Panc1 (cell line): ENCODE results near the gene GON4L. TPM values are rescaled to one million over a fixed set of nuclear protein-coding genes. Genes with fewer than 3 reads are reported as not detected.

Experiments
- ATAC-seq: fragments of 200-7000 bp; cut with Tn5 transposase; 2 replicates; pipeline ENCODE4 v1.9.1; 2020; ENCODE audit warnings: mild to moderate bottlenecking, moderate library complexity
- BruUV-seq: library from RNA; stranded (reverse); fragments of 400-500 nt; replicated peaks from 2 replicates; lab custom pipeline; 2021; lab: Mats Ljungman, UMichigan
- CTCF ChIA-PET: fragments of 300-600 bp; sonication (Branson Sonifier 250); formaldehyde crosslinking; loops from one replicate; lab custom pipeline; 2022; ENCODE audit warnings: antibody characterized with exemption; lab: Charles Lee
- POLR2A ChIA-PET: fragments of 300-600 bp; sonication (Branson Sonifier 250); formaldehyde crosslinking; loops from one replicate; lab custom pipeline; 2022; ENCODE audit warnings: antibody characterized with exemption; lab: Charles Lee
- DNase-seq: peaks from one replicate; pipeline ENCODE4 v3.0.0-alpha.2; 2010; ENCODE audit warnings: low read depth, low spot score
- H3K27ac ChIP-seq: 2 replicates; pipeline ENCODE4 v1.5.1; 2011; ENCODE audit warnings: mild to moderate bottlenecking, low read length, inconsistent platforms
- H3K27me3 ChIP-seq: fragments of 200-500 bp; sonication (Bioruptor generic); 2 replicates; pipeline ENCODE4 v1.6.0; 2014; ENCODE audit warnings: low read length, inconsistent platforms; ENCODE audit not compliant: control insufficient read depth, insufficient read depth
- H3K36me3 ChIP-seq: fragments of 200-500 bp; sonication (Bioruptor generic); 2 replicates; pipeline ENCODE4 v1.5.1; 2014; ENCODE audit warnings: inconsistent platforms, mild to moderate bottlenecking, low read length, moderate library complexity; ENCODE audit not compliant: control insufficient read depth, insufficient read depth
- H3K4me1 ChIP-seq: 2 replicates; pipeline ENCODE4 v1.5.1; 2011; ENCODE audit warnings: inconsistent platforms, mild to moderate bottlenecking, low read length, moderate library complexity; ENCODE audit not compliant: control insufficient read depth, insufficient read depth
- H3K4me3 ChIP-seq, 2 experiments: 2 replicates each; pipeline ENCODE4 v1.5.1; 2011 to 2012; ENCODE audit warnings: low read depth in 2 of 2, low read length in 2 of 2, mild to moderate bottlenecking in 2 of 2, inconsistent platforms in 1 of 2, moderate library complexity in 1 of 2
- H3K9me3 ChIP-seq: fragments of 200-500 bp; sonication (Bioruptor generic); 2 replicates; pipeline ENCODE4 v1.5.1; 2014; ENCODE audit warnings: low read depth, mild to moderate bottlenecking, inconsistent platforms, low read length, moderate library complexity; ENCODE audit not compliant: control insufficient read depth, insufficient read depth
- POLR2AphosphoS5 ChIP-seq: IDR thresholded peaks from 2 replicates; pipeline ENCODE4 v1.6.1; 2012; ENCODE audit warnings: mild to moderate bottlenecking, low read depth, low read length, moderate library complexity
- SIN3A ChIP-seq: IDR thresholded peaks from 2 replicates; pipeline ENCODE4 v1.6.1; 2012; ENCODE audit warnings: low read depth, mild to moderate bottlenecking, low read length, moderate library complexity, borderline replicate concordance; ENCODE audit not compliant: insufficient read depth
- TCF7L2 ChIP-seq: IDR thresholded peaks from 2 replicates; pipeline ENCODE4 v1.6.1; 2011; ENCODE audit warnings: mild to moderate bottlenecking, low read depth, low read length, inconsistent platforms
- in situ Hi-C: cut with HindIII; loops from 2 replicates; pipeline ENCODE4 v1.10.0; 2016; ENCODE audit warnings: low sequenced_read_pairs, low pct_unique_long_range_greater_than_20kb
- intact Hi-C: fragments of 100-400 bp; cut with micrococcal nuclease; formaldehyde crosslinking; loops from one replicate; pipeline ENCODE4 v1.10.0; 2022; ENCODE audit not compliant: unreplicated experiment
- total RNA-seq: library from RNA; stranded (reverse); gene quantifications from one replicate; pipeline ENCODE4 v1.2.1, GENCODE V29; 2021; ENCODE audit not compliant: unreplicated experiment
- TF ChIP-seq, protein P1 (sequence below): fragments of 450-650 bp; IDR thresholded peaks from 2 replicates; pipeline ENCODE4 v1.5.1; 2017; ENCODE audit warnings: mild to moderate bottlenecking
- TF ChIP-seq, protein P2 (sequence below), 2 experiments: IDR thresholded peaks; 2 replicates each; pipeline ENCODE4 v1.6.1; 2011 to 2012; ENCODE audit warnings: low read depth in 2 of 2, control low read depth in 1 of 2, low read length in 1 of 2, mild to moderate bottlenecking in 1 of 2, moderate library complexity in 1 of 2; ENCODE audit not compliant: insufficient read depth in 1 of 2

GON4L gene
- total RNA-seq, 1 experiment from 2014 or later: 47.6 TPM

DNA sequence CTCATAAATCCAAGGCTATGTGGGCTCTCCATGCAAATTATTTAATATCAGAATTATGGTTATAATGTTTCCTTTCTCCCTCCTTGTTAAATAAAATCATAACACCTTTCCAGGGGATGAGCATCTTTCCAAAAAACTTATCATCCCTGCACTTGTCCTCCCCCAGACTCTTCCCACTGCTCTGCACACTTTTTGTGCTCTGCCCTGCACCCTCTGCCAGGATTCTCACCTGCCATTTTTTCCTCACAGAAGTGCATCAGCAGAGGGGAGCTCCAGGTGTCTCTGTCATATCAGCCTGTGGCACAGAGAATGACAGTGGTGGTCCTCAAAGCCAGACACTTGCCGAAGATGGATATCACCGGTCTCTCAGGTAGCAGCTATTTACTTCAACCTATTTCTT is 23.2 kb upstream of the GON4L start:
- H3K9me3 ChIP-seq: no peaks in the 10 kb centered on the region
- CTCF ChIA-PET: no interaction called here
- H3K27ac ChIP-seq: no peak overlapping the region
- intact Hi-C loops: no loop called here
- H3K36me3 ChIP-seq: no peaks in the 10 kb centered on the region
- no peaks in the 10 kb centered on the region for H3K4me1 ChIP-seq
- H3K4me3 ChIP-seq: no peak overlapping the region
- in situ Hi-C loops: no loop called here
- no TSS peak for BruUV-seq
- DNase-seq (no peak), ATAC-seq (no peak)
- POLR2A ChIA-PET: no interaction called here
- TF ChIP-seq POLR2AphosphoS5: no peak
- no peak for TF ChIP-seq SIN3A
- no peak for TF ChIP-seq TCF7L2
- TF ChIP-seq, protein P1, sequence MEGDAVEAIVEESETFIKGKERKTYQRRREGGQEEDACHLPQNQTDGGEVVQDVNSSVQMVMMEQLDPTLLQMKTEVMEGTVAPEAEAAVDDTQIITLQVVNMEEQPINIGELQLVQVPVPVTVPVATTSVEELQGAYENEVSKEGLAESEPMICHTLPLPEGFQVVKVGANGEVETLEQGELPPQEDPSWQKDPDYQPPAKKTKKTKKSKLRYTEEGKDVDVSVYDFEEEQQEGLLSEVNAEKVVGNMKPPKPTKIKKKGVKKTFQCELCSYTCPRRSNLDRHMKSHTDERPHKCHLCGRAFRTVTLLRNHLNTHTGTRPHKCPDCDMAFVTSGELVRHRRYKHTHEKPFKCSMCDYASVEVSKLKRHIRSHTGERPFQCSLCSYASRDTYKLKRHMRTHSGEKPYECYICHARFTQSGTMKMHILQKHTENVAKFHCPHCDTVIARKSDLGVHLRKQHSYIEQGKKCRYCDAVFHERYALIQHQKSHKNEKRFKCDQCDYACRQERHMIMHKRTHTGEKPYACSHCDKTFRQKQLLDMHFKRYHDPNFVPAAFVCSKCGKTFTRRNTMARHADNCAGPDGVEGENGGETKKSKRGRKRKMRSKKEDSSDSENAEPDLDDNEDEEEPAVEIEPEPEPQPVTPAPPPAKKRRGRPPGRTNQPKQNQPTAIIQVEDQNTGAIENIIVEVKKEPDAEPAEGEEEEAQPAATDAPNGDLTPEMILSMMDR: no peak
- TF ChIP-seq, protein P2, sequence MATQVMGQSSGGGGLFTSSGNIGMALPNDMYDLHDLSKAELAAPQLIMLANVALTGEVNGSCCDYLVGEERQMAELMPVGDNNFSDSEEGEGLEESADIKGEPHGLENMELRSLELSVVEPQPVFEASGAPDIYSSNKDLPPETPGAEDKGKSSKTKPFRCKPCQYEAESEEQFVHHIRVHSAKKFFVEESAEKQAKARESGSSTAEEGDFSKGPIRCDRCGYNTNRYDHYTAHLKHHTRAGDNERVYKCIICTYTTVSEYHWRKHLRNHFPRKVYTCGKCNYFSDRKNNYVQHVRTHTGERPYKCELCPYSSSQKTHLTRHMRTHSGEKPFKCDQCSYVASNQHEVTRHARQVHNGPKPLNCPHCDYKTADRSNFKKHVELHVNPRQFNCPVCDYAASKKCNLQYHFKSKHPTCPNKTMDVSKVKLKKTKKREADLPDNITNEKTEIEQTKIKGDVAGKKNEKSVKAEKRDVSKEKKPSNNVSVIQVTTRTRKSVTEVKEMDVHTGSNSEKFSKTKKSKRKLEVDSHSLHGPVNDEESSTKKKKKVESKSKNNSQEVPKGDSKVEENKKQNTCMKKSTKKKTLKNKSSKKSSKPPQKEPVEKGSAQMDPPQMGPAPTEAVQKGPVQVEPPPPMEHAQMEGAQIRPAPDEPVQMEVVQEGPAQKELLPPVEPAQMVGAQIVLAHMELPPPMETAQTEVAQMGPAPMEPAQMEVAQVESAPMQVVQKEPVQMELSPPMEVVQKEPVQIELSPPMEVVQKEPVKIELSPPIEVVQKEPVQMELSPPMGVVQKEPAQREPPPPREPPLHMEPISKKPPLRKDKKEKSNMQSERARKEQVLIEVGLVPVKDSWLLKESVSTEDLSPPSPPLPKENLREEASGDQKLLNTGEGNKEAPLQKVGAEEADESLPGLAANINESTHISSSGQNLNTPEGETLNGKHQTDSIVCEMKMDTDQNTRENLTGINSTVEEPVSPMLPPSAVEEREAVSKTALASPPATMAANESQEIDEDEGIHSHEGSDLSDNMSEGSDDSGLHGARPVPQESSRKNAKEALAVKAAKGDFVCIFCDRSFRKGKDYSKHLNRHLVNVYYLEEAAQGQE (IDR thresholded peaks at IDR 0.05; ENCODE audit: insufficient read depth in 1 of 2, low read depth in 2 of 2, low read length in 1 of 2): no peak
- no peaks in the 10 kb centered on the region for H3K27me3 ChIP-seq

DNA sequence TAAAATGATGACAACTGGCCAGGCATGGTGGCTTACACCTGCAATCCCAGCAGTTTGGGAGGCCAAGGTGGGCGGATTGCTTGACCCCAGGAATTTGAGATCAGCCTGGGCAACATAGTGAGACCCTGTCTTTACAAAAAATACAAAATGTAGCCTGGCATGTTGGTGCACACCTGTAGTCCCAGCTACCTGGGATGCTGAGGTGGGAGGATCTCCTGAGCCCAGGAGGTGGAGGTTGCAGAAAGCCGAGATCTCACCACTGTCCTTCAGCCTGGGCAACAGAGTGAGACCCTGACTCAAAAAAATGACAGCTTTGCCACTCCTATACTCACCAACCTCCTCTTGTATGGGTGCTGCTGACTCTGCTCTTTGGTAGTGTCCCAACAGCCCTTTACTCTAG is 20.9 kb upstream of the GON4L start:
- no peak for ATAC-seq
- Histone ChIP-seq H3K27ac (no peak overlapping the region), H3K4me3 (no peak overlapping the region), H3K27me3 (no peaks in the 10 kb centered on the region), H3K4me1 (no peaks in the 10 kb centered on the region), H3K9me3 (no peaks in the 10 kb centered on the region), H3K36me3 (no peaks in the 10 kb centered on the region)
- ChIA-PET POLR2A (interaction anchor here (0.6 kb wide), 1 partner anchor 26 kb away, joined by 19 read pairs; no protein-coding TSS in a partner anchor), CTCF (interaction anchor here (1.0 kb wide), 1 partner anchor 21 kb away, joined by 5 read pairs; no protein-coding TSS in a partner anchor)
- intact Hi-C loops: no loop called here
- BruUV-seq: no TSS peak
- DNase-seq: no peak
- in situ Hi-C loops: no loop called here
- TF ChIP-seq, protein P2 (IDR thresholded peaks at IDR 0.05; ENCODE audit: insufficient read depth in 1 of 2, low read depth in 2 of 2, low read length in 1 of 2): no peak
